C4-2B (cell line): Measurements from ENCODE around the gene HAPLN3.

Source experiments
- ZFX ChIP-seq: fragments of 450-650 bp; IDR thresholded peaks from 2 replicates; pipeline ENCODE4 v1.6.1; 2017
- TF ChIP-seq, protein P1 (sequence below): fragments of 450-650 bp; conservative IDR thresholded peaks from 2 replicates; pipeline ENCODE4 v1.5.1; 2017; ENCODE audit warnings: mild to moderate bottlenecking

DNA sequence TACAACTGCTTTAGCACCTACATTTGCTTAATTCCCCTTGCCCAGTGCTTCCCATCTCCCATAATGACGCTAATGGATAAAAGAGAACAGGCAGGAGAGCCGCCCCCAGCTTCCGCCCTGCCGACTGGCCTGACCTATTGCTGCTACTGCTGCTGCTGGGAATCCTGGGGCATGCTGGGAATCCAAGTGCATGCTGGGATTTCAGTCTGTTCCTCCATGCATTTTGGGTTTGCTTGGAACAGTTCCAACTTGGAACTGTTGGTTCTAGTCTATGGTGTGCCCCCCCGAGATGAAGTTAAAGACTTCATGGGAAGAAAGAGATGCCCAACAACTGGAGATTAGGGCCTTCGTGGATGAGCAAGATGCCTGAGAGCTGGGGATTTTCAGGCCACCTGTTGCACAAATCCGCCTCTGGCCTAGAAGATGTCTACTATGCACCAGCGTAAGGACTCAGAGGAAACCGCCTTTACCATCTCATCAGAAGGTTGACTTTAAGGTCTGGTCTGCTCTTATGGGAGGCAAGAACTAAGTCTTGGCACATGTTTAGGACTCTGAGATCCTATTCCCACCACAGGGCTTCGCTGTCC is 29.0 kb downstream of the HAPLN3 start:
- TF ChIP-seq, protein P1, sequence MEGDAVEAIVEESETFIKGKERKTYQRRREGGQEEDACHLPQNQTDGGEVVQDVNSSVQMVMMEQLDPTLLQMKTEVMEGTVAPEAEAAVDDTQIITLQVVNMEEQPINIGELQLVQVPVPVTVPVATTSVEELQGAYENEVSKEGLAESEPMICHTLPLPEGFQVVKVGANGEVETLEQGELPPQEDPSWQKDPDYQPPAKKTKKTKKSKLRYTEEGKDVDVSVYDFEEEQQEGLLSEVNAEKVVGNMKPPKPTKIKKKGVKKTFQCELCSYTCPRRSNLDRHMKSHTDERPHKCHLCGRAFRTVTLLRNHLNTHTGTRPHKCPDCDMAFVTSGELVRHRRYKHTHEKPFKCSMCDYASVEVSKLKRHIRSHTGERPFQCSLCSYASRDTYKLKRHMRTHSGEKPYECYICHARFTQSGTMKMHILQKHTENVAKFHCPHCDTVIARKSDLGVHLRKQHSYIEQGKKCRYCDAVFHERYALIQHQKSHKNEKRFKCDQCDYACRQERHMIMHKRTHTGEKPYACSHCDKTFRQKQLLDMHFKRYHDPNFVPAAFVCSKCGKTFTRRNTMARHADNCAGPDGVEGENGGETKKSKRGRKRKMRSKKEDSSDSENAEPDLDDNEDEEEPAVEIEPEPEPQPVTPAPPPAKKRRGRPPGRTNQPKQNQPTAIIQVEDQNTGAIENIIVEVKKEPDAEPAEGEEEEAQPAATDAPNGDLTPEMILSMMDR = no peak
- TF ChIP-seq ZFX = no peak
